ENCODE measurements around the gene CACNA2D2.

CACNA2D2 gene

GRCh38 chr3:50396502-50396901 lies 106.9 kb downstream of the CACNA2D2 start:
- no peak for DNase-seq (ENCODE audit: low read depth in 1 of 2, low spot score in 1 of 2)

GRCh38 chr3:50395070-50395860 lies 108.2 kb downstream of the CACNA2D2 start:
- Histone ChIP-seq H3K27me3 (ENCODE audit: insufficient read depth, poor library complexity, severe bottlenecking) (peaks cover 3% of the 10 kb centered on the region), H3K4me3 (replicated peaks; ENCODE audit: insufficient read depth, low read length) (no peak overlapping the region), H3K27ac (replicated peaks) (no peak overlapping the region)
- TF ChIP-seq SPI1 (IDR thresholded peaks at IDR 0.05; ENCODE audit: borderline replicate concordance, low read depth) = peak; percentile 59; the same call in 1 of the 2 replicates
- no peak for TF ChIP-seq CTCF (IDR thresholded peaks at IDR 0.05; ENCODE audit: insufficient read depth, low read length)
- peak; percentile 37 to 46 for DNase-seq (ENCODE audit: low read depth in 1 of 2, low spot score in 1 of 2)

More at GRCh38 chr3:50396502-50396901, 106.9 kb downstream of the CACNA2D2 start:
- TF ChIP-seq GABPA (IDR thresholded peaks at IDR 0.05; ENCODE audit: low read depth) = no peak
- no peak for TF ChIP-seq REST (IDR thresholded peaks at IDR 0.05; ENCODE audit: insufficient replicate concordance, low read depth)
- no peak for TF ChIP-seq SPI1 (IDR thresholded peaks at IDR 0.05; ENCODE audit: borderline replicate concordance, low read depth)
- no peak for TF ChIP-seq POLR2AphosphoS5 (IDR thresholded peaks at IDR 0.05; ENCODE audit: low read depth)
- no peak for TF ChIP-seq CTCF (IDR thresholded peaks at IDR 0.05; ENCODE audit: insufficient read depth, low read length)
- Histone ChIP-seq H3K27ac (replicated peaks) (no peak overlapping the region), H3K4me3 (replicated peaks; ENCODE audit: insufficient read depth, low read length) (no peak overlapping the region), H3K27me3 (ENCODE audit: insufficient read depth, poor library complexity, severe bottlenecking) (peaks cover 4% of the 10 kb centered on the region)

- no peak for DNase-seq (ENCODE audit: low read depth in 1 of 2, low spot score in 1 of 2)
- Histone ChIP-seq H3K27me3 (ENCODE audit: insufficient read depth, poor library complexity, severe bottlenecking) (no peaks in the 10 kb centered on the region), H3K27ac (replicated peaks) (no peak overlapping the region), H3K4me3 (replicated peaks; ENCODE audit: insufficient read depth, low read length) (no peak overlapping the region)
- TF ChIP-seq GABPA (IDR thresholded peaks at IDR 0.05; ENCODE audit: low read depth) (no peak), SPI1 (IDR thresholded peaks at IDR 0.05; ENCODE audit: borderline replicate concordance, low read depth) (no peak), REST (IDR thresholded peaks at IDR 0.05; ENCODE audit: insufficient replicate concordance, low read depth) (no peak), POLR2AphosphoS5 (IDR thresholded peaks at IDR 0.05; ENCODE audit: low read depth) (no peak), CTCF (IDR thresholded peaks at IDR 0.05; ENCODE audit: insufficient read depth, low read length) (no peak)
These were observed 110.4 kb downstream of the CACNA2D2 start for GRCh38 chr3:50393061-50393460.
